Stomach (tissue), 9 donors: Measurements from ENCODE around the gene ARHGEF4. TPM values are rescaled to one million over a fixed set of nuclear protein-coding genes. Genes with fewer than 3 reads are reported as not detected.

Source experiments
- DNase-seq, 2 donors: peaks; one replicate each; pipeline versions ENCODE4 v3.0.0 to v3.0.0-alpha.2; 2013 to 2019
- H3K27ac ChIP-seq, 5 donors: fragments of 200-600 bp in 4 of 5; sonication (generic) in 4 of 5; one replicate each; pipeline ENCODE4 v1.5.1; 2013 to 2019; ENCODE audit warnings: mild to moderate bottlenecking in 1 of 5, moderate library complexity in 1 of 5
- H3K27me3 ChIP-seq, 3 donors: fragments of 200-600 bp; sonication (generic); one replicate each; pipeline ENCODE4 v1.5.1; 2017 to 2019; ENCODE audit warnings: mixed run types in 1 of 3
- H3K36me3 ChIP-seq, 4 donors: fragments of 200-600 bp; sonication (generic); 1 replicate in 3 of 4; 2 replicates in 1 of 4; pipeline ENCODE4 v1.5.1; 2016 to 2019
- H3K4me1 ChIP-seq, 4 donors: fragments of 200-600 bp; sonication (generic); one replicate each; pipeline ENCODE4 v1.5.1; 2016 to 2019
- H3K4me3 ChIP-seq, 4 donors: fragments of 200-600 bp; sonication (generic) in 3 of 4; one replicate each; pipeline ENCODE4 v1.5.1; 2016 to 2019; ENCODE audit warnings: mild to moderate bottlenecking in 1 of 4
- H3K9me3 ChIP-seq, 4 donors: fragments of 200-600 bp; sonication (generic); one replicate each; pipeline ENCODE4 v1.5.1; 2016 to 2019
- EP300 ChIP-seq: sonication (generic); formaldehyde crosslinking; IDR thresholded peaks from one replicate; pipeline ENCODE4 v1.6.1; 2017; ENCODE audit warnings: antibody characterized with exemption
- POLR2A ChIP-seq, 4 donors: fragments of 450-650 bp; IDR thresholded peaks; one replicate each; pipeline ENCODE4 v1.6.1; 2016; ENCODE audit warnings: antibody characterized with exemption in 4 of 4, control low read depth in 2 of 4, mild to moderate bottlenecking in 1 of 4, moderate library complexity in 1 of 4
- POLR2AphosphoS5 ChIP-seq, 3 donors: sonication (generic); formaldehyde crosslinking; IDR thresholded peaks; one replicate each; pipeline ENCODE4 v1.6.1; 2016; ENCODE audit warnings: antibody characterized with exemption in 3 of 3
- WGBS, 5 donors: extraction: QIAGEN DNeasy Blood & Tissue Kit in 3 of 5; methylation state at CpG; one replicate each; pipeline versions ENCODE4 v1.1.5 to v1.1.7; 2013 to 2018; 5-methylcytosine and 5-hydroxymethylcytosine counted together
- intact Hi-C: fragments of 100-400 bp; cut with DNase I; formaldehyde crosslinking; loops from one replicate; pipeline ENCODE4 v1.15.1; 2023; ENCODE audit warnings: low total_unique reads
- polyA plus RNA-seq, 3 donors: library from polyadenylated mRNA; stranded (reverse); fragments of 200-250 nt; gene quantifications; one replicate each; pipeline ENCODE4 v1.2.3, GENCODE V29; 2013
- total RNA-seq, 5 donors: library from RNA; depleted of rRNA; stranded (reverse); fragments of >200 nt; gene quantifications; one replicate each; pipeline versions ENCODE4 v1.1.0 to v1.2.3, GENCODE V29; 2014 to 2016
- TF ChIP-seq, protein P1 (sequence below), 7 experiments: fragments of 450-650 bp in 4 of 7; fragments of 200-600 bp in 3 of 7; sonication (generic) in 3 of 7; IDR thresholded peaks; one replicate each; pipeline ENCODE4 v1.5.1; 2016 to 2019; ENCODE audit warnings: antibody characterized with exemption in 7 of 7, control low read depth in 2 of 7, mild to moderate bottlenecking in 1 of 7
- donor health status: healthy with polysubstance abuse.
- donor health status: Bipolar disorder and iron deficiency.
- donor health status: healthy.

Gene ARHGEF4
- total and polyA plus RNA-seq, 8 donors, result 1.4 to 32.3 (median 11.2) TPM; not detected in 1

DNA sequence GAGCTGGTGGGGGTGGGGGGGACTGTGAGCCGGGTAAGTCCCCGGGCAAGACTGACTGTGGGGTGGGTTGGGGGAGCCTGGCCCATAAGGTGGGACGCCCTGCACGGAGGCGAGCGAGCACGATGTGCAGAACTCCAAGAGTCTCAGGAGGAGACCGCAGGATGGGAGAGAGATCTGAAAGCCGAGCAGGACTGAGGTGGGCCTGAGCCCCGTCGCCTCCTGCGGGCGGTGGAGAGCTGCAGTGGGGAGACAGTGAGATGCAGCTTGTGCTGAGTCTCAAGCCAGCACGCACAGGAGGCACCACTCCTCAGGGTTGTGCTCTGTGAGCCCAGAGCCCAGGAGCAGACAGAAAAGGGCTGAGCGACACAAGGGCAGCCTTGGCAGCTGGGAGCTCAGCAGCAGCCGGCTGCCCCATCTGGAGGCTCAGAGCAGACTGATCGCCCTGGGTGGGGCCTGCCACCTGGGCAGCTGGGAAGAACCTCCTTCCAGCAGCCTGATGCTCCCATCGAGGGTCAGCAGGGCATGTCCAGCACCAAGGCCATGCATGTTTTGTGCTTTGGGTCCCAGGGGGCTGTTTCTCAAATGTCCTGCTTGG, 15.9 kb downstream of the ARHGEF4 start:
- WGBS, 5 donors, result 77 to 91% (median 81%) methylated on average over 13 to 18 of the region's 18 CpGs
- no peak for TF ChIP-seq EP300
- TF ChIP-seq POLR2AphosphoS5 (IDR thresholded peaks at IDR 0.05), result no peak
- TF ChIP-seq, protein P1, sequence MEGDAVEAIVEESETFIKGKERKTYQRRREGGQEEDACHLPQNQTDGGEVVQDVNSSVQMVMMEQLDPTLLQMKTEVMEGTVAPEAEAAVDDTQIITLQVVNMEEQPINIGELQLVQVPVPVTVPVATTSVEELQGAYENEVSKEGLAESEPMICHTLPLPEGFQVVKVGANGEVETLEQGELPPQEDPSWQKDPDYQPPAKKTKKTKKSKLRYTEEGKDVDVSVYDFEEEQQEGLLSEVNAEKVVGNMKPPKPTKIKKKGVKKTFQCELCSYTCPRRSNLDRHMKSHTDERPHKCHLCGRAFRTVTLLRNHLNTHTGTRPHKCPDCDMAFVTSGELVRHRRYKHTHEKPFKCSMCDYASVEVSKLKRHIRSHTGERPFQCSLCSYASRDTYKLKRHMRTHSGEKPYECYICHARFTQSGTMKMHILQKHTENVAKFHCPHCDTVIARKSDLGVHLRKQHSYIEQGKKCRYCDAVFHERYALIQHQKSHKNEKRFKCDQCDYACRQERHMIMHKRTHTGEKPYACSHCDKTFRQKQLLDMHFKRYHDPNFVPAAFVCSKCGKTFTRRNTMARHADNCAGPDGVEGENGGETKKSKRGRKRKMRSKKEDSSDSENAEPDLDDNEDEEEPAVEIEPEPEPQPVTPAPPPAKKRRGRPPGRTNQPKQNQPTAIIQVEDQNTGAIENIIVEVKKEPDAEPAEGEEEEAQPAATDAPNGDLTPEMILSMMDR (IDR thresholded peaks at IDR 0.05), result no peak
- no peak for TF ChIP-seq POLR2A (IDR thresholded peaks at IDR 0.05)
- no peaks in the 10 kb centered on the region for H3K9me3 ChIP-seq
- no peak for DNase-seq
- H3K27ac ChIP-seq, result no peak overlapping the region
- no peaks in the 10 kb centered on the region for H3K36me3 ChIP-seq
- H3K27me3 ChIP-seq, result no peaks in the 10 kb centered on the region
- intact Hi-C loops, result no loop called here
- no peak overlapping the region for H3K4me3 ChIP-seq
- no peaks in the 10 kb centered on the region for H3K4me1 ChIP-seq

DNA sequence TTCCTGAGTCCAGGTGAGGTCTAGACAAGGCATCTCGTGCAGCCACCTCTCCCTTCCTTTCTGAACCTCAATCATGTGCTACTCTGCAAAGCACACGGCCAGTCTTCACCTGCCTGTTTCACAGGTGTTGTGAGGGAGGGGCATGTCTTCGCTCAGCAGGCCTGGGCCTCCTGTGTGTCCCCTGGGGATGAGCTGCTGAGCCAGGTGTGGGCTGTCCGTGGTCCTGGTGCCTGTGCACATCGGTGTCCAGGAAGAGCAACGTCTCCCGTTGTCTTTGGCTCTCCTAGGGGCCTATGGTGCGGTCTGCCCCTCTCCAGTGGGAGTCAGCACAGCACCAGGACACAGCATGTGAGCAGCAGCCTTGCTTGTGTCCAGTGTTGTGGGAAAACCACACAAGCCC, 16.7 kb downstream of the ARHGEF4 start:
- Histone ChIP-seq H3K27ac (no peak overlapping the region), H3K4me1 (no peaks in the 10 kb centered on the region)
- DNase-seq, result no peak

DNA sequence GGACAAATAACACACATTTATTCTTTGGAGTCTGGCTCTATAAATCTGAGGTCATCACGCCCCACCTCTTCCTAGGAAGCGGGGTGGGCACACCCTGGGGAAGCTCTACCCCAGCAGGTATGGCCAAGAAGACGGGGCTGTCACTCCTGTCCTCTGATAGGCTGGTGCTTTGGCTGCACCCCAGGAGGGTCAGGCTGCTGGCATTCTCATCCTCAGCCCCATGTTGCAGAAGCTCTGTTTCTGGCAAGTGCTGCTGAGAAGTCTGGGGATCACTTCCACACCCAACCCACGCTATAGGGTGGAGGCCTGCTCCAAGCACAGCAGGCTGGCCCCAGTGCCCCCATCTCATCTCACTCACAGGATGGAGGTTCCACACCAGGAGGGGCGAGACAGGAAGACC, 17.6 kb downstream of the ARHGEF4 start:
- H3K36me3 ChIP-seq, result no peaks in the 10 kb centered on the region
- intact Hi-C loops, result no loop called here
- no peak overlapping the region for H3K4me3 ChIP-seq
- H3K9me3 ChIP-seq, result no peaks in the 10 kb centered on the region
- H3K27me3 ChIP-seq, result no peaks in the 10 kb centered on the region
- no peaks in the 10 kb centered on the region for H3K4me1 ChIP-seq
- 67 to 80% (median 73%) methylated on average over 4 to 5 of the region's 5 CpGs for WGBS, 5 donors
- DNase-seq, result no peak
- H3K27ac ChIP-seq, result no peak overlapping the region
- TF ChIP-seq POLR2A (IDR thresholded peaks at IDR 0.05) (no peak), POLR2AphosphoS5 (IDR thresholded peaks at IDR 0.05) (no peak), EP300 (no peak)
- TF ChIP-seq, protein P1 (IDR thresholded peaks at IDR 0.05), result no peak

More for the DNA sequence above, 16.7 kb downstream of the ARHGEF4 start:
- H3K9me3 ChIP-seq, result no peaks in the 10 kb centered on the region
- H3K27me3 ChIP-seq, result no peaks in the 10 kb centered on the region
- H3K36me3 ChIP-seq, result no peaks in the 10 kb centered on the region
- TF ChIP-seq POLR2A (IDR thresholded peaks at IDR 0.05), result no peak
- TF ChIP-seq EP300, result no peak
- no peak for TF ChIP-seq POLR2AphosphoS5 (IDR thresholded peaks at IDR 0.05)
- TF ChIP-seq, protein P1 (IDR thresholded peaks at IDR 0.05), result no peak
- intact Hi-C loops, result no loop called here
- WGBS, 5 donors, result 58 to 77% (median 66%) methylated on average over 5 to 8 of the region's 8 CpGs
- H3K4me3 ChIP-seq, result no peak overlapping the region

DNA sequence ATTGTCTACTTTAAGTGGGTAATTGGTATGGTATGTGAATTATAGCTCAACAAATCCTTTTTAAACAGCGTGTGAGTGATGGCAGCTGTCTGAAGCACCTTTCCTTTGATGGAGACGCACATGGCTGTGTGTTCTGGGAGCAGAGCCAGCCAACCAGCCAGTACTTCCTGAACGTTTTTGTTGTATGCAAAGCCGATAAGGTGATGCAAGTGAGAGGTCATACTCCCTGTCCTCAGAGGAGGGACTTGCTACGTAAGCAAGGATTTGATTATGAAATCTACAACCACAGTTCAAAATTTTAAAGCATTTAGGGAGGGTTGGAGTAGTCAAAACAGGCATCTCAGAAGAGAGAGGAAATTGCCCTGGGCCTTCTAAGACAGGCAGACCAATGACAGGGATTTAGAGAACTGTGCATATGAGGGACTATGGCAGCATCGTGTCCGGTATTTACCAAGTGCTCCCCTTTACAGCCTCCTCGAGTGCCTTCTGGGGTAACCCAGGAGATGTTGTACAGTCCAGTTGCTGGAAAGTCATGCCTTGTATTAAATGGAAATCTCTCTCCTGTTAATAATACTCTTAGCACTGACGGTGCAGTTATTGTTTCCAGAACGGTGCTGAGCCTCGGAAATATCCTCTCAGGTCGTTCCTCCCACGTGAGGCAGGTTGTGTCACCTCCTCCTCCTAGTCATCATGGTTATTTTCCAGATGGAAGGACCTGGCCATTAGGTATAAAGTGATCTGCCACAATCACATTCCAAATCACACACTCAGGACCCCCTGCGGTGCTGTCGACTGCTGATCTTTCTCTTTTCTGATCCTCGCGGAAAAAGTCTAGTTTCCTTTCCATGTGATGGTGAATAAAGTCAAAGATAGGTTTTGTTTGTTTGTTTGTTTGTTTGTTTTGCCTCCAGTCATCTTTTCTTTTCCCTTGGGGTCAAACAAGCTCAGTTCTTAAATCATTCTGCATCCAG, 28.4 kb downstream of the ARHGEF4 start:
- H3K9me3 ChIP-seq, result no peaks in the 10 kb centered on the region
- peak; percentile 55 to 66 for DNase-seq
- no peak overlapping the region for H3K4me3 ChIP-seq
- H3K27ac ChIP-seq, result peak overlapping the region in 1 of 5 donors; percentile 66
- TF ChIP-seq, protein P1 (IDR thresholded peaks at IDR 0.05), result no peak
- TF ChIP-seq POLR2AphosphoS5 (IDR thresholded peaks at IDR 0.05) (peak in 1 of 3 donors; percentile 38), POLR2A (IDR thresholded peaks at IDR 0.05) (no peak), EP300 (no peak)
- peaks cover 0 to 6% (median 0%) of the 10 kb centered on the region in 3 donors for H3K27me3 ChIP-seq
- peaks cover 0 to 13% (median 0%) of the 10 kb centered on the region in 4 donors for H3K4me1 ChIP-seq
- no peaks in the 10 kb centered on the region for H3K36me3 ChIP-seq
- WGBS, 5 donors, result 55 to 59% (median 56%) methylated on average over 17 of the region's 17 CpGs
- intact Hi-C loops, result no loop called here
